Epithelial cell of esophagus (primary cell): ENCODE results near the gene PPP2R5E.

Experiments
- DNase-seq: peaks from one replicate; pipeline ENCODE4 v3.0.0; 2010; ENCODE audit warnings: low read depth
- H3K4me3 ChIP-seq: 2 replicates; pipeline ENCODE4 v1.5.1; 2011; ENCODE audit warnings: mild to moderate bottlenecking, low read length, control low read depth
- TF ChIP-seq, protein P1 (sequence below): IDR thresholded peaks from 2 replicates; pipeline ENCODE4 v1.5.1; 2011; ENCODE audit warnings: low read depth, mild to moderate bottlenecking, low read length, control low read depth, inconsistent platforms; ENCODE audit not compliant: insufficient read depth; ENCODE audit errors: missing control alignments

PPP2R5E gene

DNA sequence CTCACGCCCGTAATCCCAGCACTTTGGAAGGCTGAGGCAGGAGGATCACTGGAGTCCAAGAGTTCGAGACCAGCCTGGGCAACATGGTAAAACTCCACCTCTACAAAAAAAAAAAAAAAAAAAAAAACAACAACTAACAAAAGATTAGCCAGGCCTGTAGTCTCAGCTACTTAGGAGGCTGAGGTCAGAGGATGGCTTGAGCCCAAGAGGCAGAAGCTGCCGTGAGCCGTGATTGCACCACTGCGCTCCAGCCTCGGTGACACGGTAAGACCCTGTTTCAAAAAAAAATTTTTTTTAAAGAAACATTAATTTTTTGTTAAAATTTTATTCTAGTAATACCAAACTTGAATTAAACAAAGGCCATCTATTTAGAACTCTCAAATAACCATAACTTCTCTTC is 77.8 kb downstream of the PPP2R5E start:
- DNase-seq: no peak
- TF ChIP-seq, protein P1, sequence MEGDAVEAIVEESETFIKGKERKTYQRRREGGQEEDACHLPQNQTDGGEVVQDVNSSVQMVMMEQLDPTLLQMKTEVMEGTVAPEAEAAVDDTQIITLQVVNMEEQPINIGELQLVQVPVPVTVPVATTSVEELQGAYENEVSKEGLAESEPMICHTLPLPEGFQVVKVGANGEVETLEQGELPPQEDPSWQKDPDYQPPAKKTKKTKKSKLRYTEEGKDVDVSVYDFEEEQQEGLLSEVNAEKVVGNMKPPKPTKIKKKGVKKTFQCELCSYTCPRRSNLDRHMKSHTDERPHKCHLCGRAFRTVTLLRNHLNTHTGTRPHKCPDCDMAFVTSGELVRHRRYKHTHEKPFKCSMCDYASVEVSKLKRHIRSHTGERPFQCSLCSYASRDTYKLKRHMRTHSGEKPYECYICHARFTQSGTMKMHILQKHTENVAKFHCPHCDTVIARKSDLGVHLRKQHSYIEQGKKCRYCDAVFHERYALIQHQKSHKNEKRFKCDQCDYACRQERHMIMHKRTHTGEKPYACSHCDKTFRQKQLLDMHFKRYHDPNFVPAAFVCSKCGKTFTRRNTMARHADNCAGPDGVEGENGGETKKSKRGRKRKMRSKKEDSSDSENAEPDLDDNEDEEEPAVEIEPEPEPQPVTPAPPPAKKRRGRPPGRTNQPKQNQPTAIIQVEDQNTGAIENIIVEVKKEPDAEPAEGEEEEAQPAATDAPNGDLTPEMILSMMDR: no peak
- H3K4me3 ChIP-seq: no peak overlapping the region

DNA sequence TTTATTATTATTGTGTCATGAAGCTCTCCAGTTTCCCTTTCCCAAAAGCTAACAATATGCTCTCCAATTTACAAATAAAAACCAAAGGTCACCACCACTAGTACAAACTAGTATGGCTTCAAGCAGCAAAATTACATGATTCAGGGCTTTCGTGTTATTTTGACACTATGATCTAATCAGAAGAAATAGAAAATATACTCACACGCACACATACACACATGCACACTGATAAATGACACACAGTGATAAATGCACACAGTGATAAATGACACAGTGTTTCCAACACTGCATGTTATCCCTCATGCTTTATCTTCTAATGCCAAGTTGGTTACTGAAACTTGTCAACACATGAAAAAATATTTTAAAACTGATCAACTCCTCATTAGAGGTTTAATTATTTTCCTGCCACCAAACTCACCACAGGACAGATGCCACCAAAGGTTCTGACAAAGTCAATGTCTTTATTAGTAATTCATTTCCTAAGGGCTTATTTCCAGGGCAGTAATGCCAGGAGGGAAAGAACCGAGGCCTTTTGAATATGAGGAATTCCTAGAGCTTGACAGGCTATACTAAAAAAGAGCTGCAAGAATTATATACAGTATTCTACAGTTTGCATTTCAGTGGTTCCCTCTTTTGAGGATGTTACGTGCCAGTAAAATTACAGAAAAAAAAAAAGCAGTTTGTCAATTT is 82.4 kb downstream of the PPP2R5E start:
- H3K4me3 ChIP-seq: no peak overlapping the region
- TF ChIP-seq, protein P1: no peak
- no peak for DNase-seq

DNA sequence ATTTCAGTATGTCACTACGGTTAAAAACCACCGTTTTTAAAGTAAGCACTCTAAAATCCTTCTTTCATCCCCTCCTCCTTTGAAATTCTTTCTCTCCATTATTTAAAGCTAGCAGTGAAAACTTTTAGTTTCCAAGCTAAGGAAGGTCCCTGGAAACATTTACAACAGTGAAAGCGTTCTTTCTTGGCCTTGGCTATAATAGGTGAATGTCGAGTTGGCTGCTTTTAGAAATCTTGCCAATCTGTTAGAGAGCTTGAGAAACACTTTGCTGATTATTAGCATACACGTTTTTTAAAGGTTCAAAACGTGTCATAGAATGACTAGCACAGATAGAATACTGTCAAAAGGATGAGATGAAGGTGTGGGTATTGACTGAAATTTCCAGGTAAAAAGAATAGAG is 83.4 kb downstream of the PPP2R5E start:
- DNase-seq: no peak
- TF ChIP-seq, protein P1: no peak
- H3K4me3 ChIP-seq: no peak overlapping the region

- no peak for DNase-seq
Observed at GRCh38 chr14:63457498-63457897, 85.7 kb downstream of the PPP2R5E start.

DNA sequence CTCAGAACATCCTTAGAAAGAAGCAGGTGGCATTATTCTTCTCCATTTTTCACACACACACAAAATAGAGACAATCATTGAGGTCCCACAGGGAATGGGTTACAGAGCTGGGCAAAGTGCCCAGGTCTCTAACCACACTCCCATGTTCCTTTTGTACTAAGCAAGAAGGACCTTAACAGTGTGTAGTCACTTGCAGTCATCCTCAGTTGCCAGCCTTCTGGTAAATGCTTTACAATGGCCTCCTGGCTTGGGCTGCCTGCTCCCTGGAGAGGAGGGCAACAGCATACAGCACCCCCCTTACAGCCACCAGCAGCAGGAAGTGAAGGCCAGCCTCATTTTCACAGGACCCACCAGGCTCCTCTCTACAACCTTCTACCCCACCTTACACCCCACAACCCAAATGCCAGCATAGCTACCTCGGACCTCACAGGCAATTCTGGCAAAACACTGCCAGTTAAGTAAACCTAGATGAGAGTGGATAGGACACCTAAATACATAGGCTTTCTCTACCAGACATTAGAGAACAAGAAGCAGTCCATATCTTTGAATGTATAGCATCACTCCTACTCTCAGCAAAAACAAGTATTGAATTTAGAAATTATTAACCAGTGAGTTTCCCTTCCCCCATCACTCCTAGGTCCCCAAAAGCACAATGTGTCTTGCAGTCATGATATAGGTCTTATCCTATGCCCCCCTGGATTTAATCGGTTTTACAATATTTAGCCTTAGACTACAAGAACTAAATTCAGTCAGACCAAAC is 88.1 kb downstream of the PPP2R5E start:
- no peak overlapping the region for H3K4me3 ChIP-seq
- DNase-seq: no peak
- TF ChIP-seq, protein P1: no peak

More at GRCh38 chr14:63457498-63457897, 85.7 kb downstream of the PPP2R5E start:
- H3K4me3 ChIP-seq: no peak overlapping the region
- TF ChIP-seq, protein P1: no peak

- no peak overlapping the region for H3K4me3 ChIP-seq
Observed at GRCh38 chr14:63454436-63454835, 88.7 kb downstream of the PPP2R5E start.

More at GRCh38 chr14:63454436-63454835, 88.7 kb downstream of the PPP2R5E start:
- no peak for DNase-seq
- TF ChIP-seq, protein P1: no peak
